ENCODE results near the gene NPL.

NPL gene

GRCh38 chr1:182779530-182779929 lies 10.0 kb upstream of the NPL start:
- no peak for DNase-seq

DNA sequence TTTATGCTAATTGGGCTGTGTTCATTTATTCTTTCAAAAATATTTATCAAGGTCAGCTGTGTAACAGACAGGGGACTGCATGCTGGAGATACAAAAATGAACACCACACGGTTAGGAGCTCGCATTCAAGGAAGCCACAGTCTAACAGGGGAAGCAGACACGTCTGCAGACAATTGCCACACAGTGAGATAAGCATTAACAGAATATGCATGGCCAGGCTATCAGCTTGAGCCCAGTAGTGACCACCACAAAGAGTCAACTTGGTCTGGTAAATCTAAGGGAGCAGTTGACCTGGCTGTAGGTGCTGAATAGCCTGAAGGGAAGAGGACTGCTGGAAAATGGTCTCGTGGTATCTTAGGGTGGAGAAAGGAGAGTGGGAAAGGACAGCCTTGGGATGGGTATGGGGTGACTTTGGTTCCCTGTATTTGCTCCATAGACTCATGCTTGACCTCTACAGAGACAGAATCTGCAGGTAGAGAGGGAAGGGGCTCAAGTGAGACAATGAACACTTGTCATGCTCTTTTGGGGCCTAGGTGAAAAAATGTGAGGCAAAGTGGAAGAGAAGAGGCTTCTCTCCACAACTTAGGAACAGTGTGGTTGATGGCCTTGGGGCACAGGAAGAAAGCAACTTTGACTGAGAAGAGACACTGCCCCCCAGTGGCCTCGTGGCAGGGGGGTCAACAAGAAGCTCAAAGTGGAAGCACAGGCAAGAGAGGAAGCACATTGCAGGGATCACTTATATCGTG lies 7.6 kb upstream of the NPL start:
- peak; percentile 68 for DNase-seq

DNA sequence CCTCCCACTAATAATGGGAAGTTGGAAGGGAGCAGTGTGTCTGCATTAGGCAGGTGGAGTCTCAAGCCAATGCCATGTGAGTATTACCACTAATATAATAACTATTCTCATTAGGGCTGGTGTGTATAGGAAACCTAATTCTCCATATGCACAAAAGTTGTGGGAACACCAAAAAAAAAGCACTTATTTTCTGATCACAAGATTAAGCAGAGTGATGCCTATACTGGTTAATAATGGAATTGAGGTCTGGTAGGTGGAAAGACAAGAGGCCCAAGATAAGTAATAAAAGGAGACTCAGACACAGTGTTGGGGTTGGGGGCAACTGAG lies 7.0 kb upstream of the NPL start:
- DNase-seq = no peak

- no peak for DNase-seq
These were observed 6.5 kb upstream of the NPL start for GRCh38 chr1:182783068-182783467.

- DNase-seq = peak; percentile 63
These were observed 4.9 kb upstream of the NPL start for GRCh38 chr1:182784556-182785171.

DNA sequence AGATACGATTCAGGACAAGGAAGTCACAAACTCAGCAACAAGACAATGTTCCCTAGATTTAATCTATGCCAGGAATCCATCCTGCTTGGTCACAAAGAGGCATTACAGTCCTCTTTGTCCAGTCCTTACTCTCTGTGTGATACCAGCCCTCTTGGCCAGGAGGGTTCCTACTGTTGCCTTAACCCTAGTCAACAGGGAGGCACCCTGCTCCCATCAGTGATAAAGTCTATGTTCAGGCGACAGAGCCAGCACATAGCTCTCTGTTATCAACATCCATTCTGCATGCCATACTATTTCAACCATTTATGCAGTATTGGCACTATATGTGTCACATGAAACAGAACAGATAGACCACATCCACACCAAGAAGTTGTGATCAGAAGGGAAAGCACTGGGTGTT lies 4.4 kb upstream of the NPL start:
- DNase-seq = no peak

DNA sequence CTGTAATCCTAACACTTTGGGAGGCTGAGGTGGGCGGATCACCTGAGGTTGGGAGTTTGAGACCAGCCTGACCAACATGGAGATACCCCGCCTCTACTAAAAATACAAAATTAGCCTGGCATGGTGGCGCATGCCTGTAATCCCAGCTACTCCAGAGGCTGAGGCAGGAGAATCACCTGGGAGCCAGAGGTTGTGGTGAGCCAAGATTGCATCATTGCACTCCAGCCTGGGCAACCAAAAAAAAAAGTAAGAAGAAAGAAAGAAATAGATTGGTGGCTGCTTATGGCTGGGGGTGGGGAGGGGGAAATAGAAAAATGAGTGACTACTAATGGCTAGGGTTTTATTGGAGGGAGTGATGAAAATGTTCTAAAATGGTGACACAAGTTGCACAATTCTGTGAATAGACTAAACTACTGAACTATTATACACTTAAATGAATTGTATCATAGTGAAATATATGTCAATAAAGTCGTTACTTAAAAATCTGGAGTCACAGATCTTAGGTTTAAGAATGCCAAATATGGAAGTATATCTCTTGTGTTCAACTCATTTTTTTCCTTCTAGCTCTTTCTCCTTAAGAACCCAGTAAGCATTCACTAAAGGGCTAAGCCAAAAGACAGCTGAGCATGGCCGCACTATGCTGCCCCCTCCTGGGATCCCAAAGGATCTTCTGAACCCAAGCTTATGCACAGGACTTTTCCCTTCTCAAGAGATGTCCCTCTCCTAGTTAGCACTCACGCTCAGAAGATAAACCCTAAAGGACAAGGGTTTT lies 3.2 kb upstream of the NPL start:
- DNase-seq = peak; percentile 35

DNA sequence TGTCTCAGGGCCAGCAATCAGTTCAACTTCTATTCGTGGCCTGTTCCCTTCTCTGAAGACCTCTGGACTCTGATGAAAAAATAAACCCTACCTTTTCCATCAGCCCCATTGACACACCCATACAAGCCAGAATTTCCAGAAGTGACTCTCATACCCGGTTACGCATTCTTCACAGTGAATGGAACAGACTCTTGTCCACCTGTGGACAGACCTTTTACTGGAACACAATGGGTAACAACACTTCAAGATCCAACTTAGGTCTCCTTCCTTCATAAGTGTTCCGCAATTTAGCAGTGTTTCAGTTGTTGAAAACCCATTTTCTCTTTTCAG lies 2.6 kb upstream of the NPL start:
- DNase-seq = no peak

GRCh38 chr1:182791281-182792179 lies 2.0 kb downstream of the NPL start:
- DNase-seq = no peak

DNA sequence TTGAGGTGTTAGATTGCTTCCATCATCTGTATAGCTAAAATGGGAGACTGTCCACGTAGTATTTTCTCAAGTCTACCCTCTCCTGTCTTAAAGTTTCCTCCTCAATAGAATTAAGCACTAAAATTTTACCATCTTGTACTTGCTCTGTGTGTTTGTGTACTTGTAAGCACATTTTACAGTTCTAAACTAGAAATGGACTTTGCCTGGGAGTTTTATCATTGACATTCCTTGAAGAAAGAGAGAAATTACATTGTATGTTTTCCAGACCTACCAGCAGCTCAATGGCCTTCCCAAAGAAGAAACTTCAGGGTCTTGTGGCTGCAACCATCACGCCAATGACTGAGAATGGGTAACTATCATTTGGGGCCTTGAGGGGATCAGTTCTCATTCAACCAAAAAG lies 4.5 kb downstream of the NPL start:
- no peak for DNase-seq

GRCh38 chr1:182794676-182795201 lies 5.2 kb downstream of the NPL start:
- DNase-seq = no peak

DNA sequence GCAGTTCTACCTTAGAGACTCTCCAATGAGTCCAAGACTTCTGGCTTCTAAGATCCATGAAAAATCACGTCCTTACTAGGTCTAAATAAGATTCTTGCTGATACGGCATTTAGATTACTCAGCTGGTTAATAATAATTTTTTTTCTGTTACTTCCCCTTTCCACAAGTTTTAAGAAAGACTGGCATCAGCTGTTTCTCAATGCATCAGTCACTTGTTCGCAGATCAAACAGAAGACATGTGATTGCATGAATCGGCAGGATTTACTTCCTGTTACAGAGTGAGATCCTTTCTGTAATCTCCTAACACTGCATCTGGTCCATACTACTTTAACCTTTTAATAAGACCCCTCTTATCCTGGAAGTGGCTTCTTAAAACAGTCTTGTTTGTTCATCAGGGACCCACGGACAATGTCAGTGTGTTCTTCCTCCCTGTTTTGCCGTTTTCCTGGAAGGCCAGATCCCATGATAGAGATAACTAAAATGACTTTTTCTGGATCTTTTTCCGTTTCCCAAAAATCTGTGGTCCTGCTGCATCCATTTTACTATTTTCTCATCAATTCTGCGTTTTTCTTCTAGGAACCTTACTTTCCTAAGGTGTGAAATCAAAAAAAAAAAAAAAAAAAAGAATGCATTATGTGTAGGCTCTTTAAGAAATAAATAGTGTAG lies 6.1 kb downstream of the NPL start:
- DNase-seq = peak; percentile 24

DNA sequence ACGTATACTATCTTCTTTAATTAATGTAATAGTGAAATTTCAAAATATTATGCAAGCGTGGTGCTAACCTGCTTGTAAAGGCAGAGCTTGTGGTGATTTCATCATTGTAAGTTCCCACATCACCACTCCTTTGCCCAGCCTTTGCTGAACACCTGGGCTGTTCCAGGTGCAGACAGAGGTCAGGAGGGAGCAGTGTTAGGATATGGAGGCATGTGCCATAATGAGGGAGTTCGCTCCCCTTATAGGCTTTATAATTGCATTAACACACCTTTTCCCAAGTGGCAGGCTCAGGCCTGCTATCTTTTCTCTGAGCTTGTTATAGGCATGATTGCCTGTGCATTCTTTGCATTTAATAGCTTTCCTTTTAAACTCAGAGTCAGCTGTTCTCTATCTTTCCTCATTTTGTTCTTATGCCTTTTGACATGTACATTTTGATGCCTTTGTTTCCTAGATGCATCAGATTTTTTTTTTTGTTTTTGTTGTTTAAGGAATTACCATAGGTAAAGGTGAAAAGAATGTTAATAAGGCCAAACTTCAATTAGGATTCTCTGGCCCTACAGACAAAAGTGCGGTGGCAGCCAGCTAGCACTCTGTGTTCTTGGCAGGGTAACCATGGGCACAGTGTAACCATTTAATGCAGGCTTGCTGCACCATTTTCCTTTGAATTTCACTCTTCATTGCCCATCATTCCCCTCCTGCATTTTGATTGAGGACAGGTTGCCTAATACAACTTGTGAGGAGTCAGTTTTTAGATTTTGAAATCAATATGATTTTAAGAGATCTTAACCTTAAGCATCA lies 12.6 kb downstream of the NPL start:
- DNase-seq = no peak

DNA sequence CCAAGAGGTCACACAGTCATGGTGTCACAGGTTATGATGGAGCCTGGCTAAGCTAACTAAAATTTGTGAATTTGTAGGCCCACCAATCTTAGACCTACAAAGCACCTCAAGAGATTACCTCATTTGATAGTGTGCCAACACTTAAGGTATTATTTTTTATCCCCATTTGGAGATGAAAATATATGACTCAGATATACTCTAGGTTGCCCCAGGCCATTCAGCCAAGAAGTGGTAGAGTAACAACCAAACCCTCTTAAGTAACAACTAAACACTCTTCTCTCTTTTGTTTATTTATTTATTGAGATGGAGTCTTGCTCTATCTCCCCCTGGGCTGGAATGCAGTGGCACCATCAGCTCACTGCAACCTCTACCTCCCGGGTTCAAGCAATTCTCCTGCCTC lies 14.3 kb downstream of the NPL start:
- DNase-seq = no peak

DNA sequence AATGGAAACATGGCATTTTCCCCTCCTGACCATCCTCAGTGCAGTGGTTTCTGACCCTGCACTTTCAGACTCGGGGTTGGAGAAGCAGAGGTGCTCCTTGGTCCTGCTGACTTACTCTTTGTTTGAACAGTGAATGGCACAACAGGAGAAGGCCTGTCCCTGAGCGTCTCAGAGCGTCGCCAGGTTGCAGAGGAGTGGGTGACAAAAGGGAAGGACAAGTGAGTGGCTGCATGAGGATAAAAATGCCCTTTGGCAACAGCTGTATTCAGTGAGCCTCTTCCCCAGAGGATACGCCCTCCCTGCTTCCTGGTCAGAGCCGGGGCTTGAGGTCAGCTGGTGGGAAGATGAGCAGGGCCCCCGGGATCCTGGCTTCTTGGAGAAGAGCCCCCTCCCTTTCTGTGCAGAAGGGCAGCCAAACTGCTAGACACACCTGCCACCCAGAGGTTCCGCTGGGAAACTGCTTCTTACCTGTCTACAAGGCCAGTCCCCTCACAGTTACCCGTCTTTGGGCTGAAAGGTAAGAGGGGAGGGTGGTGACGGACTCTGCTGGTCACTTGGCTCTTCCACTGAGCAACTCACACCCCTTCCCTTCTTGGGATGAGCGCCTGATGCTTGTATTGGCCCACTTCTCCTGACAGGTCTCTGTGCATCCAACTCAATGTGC lies 16.6 kb downstream of the NPL start:
- no peak for DNase-seq

DNA sequence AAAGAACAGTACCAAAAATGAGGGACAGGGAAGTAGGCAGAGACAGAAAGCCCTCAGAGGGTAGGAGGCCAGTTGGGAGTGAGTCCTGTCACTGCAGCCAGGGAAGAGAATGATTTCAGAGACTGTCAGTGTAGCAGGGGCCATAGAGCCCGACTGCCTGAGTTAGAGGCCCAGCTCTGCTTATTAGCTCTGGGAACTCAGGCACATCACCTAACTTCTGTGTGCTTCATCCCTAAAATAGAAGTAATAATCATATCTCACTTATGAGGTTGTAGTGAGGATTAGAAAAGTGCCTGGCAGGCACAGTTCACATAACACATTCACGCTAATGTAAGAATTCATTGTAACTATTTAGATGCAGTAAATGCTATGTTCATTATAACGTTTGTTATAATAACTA lies 18.3 kb downstream of the NPL start:
- DNase-seq = no peak

DNA sequence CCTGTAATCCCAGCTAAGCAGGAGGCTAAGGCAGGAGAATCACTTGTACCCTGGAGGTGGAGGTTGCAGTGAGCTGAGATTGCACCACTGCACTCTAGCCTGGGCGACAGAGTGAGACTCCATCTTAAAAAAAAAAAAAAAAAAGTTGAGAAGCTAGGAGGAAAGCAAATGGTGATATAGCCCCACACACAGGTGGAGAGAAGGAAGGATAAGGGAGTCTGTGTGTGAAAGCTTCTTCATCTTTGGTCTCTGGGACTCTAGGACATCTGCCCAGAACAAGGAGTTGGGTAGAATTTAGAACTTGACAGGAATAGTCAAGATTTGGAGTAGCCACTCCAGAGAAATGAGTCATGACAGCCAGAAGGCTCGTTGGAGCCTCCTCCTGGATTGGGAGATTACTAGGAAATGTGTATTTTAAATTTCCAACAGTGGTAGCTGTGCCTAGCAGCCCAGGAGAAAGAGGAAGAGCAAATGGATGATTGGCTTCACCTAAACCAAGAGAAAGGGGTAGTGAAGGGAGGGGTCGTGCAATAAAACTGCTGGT lies 19.9 kb downstream of the NPL start:
- DNase-seq = no peak

DNA sequence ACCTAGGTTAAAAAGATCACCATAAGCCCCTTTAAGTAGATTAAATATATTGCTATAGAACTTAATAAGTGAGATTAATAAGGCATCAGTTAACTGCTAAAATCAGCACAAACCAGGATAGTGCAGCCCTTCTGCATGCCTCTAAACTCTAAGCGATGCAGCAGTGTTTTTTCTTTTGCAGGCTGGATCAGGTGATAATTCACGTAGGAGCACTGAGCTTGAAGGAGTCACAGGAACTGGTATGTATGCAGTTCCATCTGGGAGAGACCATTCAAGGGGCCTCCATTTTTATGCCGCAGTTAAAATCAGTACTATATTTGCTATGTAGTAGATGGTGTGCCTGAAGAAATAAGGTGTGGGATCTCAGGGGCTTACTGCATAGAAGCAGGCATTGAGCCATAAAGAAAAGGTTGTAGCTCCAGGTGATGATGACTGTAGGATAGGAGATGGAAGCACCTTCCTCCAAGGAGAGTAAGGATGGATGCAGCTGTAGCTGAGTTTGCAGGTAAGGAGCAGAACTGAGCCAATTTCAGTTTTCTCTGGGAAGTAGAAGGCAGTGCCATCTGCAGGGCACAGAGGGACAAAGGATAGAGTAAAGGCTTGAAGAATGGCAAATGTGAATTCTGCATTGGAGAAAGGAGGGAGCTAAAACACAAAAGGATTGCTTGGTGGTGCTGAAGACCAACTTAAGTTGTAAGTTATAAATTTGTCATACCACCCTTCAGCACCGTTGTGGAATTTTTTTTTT lies 22.6 kb downstream of the NPL start:
- no peak for DNase-seq

DNA sequence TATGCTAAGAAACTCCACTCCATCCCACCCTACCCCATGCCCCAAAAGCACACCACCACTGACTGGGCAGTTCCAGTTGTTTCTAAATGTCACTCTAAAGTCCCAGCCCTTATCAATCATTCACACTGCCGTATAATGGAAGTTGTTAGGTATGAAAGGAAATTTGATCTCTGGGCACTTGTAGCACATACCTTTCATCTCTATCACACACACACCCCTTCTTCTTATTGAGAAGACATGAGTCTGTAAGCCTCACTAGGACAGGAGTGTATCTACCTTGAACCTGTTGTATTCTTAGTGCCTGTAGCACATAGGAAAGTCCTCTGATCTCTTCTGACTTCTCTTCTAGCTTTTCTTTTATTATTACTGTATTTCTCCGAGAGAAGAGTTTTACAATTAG lies 27.3 kb downstream of the NPL start:
- no peak for DNase-seq

GRCh38 chr1:182817802-182818201 lies 28.2 kb downstream of the NPL start:
- DNase-seq = no peak
